Skin epidermis (tissue), 12 donors: ENCODE results near the gene LSP1.
"Not testable (repeated sequence)": the region's sequence is repeated elsewhere in the genome, so short reads cannot be mapped to it uniquely, and the experiment has no call there.

ENCODE experiments used
- H3K27ac ChIP-seq, 21 experiments: fragments of 200-600 bp; sonication (generic) in 11 of 21; one replicate each; pipeline ENCODE4 v1.5.0; 2020; ENCODE audit warnings: mild to moderate bottlenecking in 3 of 21, inconsistent platforms in 2 of 21, moderate library complexity in 2 of 21
- H3K4me3 ChIP-seq, 7 experiments: fragments of 200-600 bp; sonication (generic) in 2 of 7; one replicate each; pipeline ENCODE4 v1.5.0; 2020; ENCODE audit warnings: inconsistent platforms in 2 of 7, mild to moderate bottlenecking in 2 of 7, moderate library complexity in 1 of 7

Gene LSP1

DNA sequence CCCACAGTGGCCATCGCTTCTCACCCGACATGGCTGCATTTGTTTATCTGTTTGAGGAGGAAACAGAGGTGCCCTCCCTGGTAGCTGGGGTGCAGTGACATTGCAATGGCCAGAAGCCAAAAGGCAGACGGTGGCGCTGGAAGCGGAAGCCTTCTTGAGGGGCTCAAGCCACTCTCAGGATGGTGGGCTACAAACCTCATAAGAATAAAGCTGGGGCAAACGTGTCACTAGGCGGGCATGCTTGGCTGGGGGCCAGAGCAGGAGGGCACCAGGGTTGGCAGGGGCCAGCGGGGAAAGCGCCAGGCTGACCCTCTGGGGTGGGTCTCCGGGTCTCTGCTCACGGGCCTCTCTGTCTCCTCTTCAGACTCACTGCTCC lies 79.2 kb downstream of the LSP1 start:
- H3K4me3 ChIP-seq: no peak overlapping the region
- H3K27ac ChIP-seq: peak overlapping the region in 3 of 21 experiments; percentile 11 to 46 (median 31)

DNA sequence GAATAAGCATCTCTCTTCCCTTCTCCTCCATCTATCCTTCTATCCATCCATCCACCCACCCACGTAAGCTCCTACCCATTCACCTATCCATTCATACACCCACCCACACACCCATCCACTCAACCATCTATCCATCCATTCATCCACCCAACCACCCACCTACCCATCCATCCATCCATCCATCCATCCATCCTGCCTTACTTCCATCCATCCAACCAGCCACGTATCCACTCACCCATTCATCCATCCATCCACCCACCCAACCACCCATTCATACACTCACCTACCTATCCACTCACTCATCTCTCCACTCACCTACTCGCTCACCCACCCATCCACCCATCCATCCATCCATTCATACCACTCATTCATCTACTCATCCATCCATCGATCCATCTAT lies 79.8 kb downstream of the LSP1 start:
- H3K4me3 ChIP-seq: no peak overlapping the region
- H3K27ac ChIP-seq: no peak overlapping the region

DNA sequence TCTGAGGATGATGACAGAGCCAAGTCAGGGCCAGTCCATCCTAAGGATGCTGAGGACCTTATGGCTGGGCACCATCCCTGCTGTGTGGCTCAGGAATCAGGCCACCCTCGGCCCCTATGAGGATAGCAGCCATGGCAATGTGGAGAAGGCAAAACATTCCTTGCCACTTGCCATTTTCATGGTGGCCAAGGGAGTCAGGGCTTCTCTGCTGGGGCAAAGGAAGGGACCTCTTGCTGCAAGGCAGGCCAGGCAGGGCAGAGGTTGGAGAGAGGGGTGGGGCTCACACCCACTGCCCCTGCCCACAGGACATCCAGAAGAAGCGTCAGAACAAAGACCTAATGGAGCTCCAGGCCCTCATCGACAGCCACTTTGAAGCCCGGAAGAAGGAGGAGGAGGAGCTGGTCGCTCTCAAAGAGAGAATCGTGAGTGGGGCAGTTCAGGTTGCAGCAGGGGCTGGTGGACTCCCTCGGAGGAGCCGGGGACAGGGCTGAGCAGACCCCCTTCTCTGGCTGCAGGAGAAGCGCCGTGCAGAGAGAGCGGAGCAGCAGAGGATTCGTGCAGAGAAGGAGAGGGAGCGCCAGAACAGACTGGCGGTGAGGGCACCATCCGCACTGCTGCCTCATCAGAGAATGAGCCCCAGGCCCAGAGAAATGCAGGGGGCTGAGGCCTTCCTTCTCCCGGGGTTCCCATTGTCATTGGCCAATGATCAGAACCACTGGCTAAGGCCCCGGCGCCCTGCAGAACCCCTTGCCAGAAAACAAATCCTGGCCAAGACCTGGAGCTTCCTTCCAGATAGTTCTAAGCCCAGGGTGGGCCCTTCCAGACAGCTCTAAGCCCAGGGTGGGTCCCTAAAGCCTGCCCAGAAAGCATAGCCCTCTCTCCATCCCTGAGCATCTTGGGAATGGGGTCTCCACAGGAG lies 80.8 kb downstream of the LSP1 start:
- H3K4me3 ChIP-seq: no peak overlapping the region
- no peak overlapping the region for H3K27ac ChIP-seq

DNA sequence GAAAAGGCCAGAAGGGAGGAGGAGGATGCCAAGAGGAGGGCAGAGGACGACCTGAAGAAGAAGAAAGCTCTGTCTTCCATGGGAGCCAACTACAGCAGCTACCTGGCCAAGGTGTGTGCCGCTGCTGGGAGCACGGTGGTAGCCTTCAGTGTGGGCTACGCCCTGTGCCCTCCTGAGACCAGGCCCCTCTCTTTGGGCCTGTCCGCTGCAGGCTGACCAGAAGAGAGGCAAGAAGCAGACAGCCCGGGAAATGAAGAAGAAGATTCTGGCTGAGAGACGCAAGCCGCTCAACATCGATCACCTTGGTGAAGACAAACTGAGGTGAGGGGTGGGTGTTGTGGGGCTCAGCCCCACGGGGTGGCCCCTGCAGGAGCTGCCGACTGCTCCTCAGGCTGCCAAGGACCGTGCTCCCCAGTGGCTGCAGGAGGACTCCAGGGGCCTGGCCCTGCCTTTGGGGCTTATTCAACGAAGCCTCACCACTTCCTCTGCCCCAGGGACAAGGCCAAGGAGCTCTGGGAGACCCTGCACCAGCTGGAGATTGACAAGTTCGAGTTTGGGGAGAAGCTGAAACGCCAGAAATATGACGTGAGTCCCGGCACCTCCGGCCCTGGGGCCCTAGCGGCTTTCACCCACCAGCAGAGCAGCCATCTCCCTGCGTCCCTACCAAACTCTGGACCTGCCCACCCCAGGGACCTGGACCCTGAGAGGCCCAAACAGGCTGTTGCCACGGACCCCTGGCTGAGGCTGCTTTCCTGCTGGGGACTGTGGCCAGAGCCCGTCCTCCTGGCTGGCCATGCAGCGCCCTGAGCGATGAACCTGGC lies 81.7 kb downstream of the LSP1 start:
- Histone ChIP-seq H3K4me3 (no peak overlapping the region), H3K27ac (no peak overlapping the region)

DNA sequence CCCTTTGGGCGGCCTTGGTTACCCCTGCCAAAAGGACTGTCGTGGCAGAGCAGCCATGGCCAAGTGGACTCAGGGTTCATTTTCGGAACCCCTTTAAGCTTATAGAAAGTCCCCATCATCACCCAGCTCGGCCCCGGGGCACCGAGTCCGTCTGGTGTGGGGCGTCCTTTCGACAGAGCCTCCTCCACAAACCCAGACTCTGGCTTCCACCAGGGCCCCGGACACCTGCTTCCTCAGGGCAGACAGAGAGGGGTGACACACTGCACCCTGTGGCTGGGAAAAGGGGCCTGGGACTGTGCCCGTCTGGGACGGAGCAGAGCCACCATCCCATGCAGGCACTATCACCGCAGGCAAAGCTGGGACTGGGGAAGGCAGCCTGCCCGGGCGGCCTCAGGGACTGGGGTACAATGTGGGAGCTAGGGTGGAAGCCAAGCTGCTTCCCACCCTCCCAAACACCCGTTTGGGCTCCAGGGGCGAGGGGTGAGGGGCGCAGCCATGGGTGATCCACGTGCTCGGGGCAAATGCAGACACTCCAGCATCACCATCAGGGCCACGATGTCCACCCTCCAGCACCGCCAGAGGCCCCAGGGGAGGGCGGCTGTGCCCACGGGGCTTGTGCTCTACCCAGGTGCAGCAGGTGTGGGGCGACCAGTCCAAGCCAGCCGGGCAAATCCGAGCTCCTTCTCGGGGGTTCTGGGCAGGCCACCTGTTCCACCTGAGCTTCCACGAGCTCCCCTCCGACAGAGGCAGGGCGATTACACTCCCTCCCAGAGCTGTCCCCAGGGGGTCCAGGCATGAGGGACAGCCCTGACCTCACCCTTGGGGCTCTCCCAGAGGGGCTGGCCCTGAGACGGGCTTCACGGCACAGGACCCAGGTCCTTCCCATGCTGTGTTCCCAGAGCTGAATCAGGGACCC lies 82.5 kb downstream of the LSP1 start:
- no peak overlapping the region for H3K4me3 ChIP-seq
- no peak overlapping the region for H3K27ac ChIP-seq

DNA sequence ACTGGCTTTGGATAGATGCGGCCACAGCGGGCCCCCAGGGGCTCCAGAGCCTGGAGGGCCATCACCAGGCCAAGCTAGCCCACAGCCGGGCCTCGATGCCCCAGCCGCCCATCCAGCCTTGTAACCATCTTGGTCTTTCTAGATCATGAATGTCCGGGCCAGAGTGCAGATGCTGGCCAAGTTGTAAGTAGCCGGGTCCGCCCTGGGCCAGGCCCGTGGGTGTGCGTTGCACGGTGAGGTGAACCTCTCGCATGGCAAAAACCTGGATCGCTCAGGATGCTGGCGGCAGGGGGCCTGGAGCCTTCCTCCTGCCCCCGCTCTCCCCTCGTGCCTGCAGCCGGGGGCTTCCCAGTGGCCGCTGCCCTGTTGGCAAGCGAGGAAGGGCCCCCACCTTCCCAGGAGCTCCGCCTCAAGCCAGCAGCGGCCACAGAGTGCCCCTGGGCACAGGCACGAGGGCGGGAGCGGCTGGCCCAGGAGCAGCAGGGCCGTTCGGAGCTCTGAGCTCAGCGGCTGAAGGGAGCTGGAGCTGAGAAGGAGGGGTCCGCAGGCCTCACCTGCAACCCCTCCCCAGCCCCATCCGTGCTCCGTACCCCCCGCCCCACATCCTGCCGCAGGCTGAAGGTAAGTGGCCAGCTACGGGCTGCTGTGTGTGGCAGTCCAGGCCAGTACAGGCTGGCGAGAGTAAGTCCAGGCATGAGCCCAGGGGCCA lies 83.3 kb downstream of the LSP1 start:
- no peak overlapping the region for H3K27ac ChIP-seq

DNA sequence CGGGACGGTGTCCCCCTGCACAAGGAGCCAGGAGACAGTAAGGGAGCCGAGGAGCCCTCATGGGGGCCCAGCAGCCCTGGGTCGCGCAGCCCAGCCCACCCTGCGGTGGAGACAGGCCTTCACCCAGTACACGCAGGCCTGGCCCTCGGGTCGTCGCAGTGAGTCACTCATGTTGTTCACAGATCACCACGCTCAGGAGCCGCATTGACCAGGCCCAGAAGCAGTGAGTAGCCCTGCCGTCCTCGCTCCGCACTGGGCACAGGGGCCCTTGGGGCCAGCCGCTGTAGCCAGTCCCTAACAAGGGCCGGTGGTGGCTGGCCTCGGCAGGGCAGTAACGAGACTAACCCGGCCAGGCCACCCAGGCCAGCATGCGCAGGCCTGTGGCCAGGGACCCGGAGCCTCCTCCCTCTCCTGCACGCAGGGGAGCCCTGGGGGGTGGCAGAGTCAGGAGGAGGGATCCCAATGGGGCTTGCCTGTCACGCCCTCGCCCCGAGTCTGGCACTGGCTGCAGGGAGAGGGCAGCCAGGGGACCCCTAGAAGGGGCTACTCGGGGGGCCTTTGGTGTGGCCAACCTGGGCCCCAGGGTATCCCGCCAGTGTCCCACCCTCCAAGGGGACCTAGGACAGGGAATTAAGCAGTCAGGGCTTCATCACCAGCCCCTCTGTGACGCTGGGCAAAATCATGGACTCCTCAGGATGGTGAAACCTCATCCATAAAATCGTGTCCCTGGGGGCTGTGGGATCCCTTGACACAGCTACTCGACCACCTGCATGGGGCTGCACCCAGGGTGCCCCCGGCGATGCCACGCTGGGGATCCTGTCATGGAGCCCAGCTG lies 84.1 kb downstream of the LSP1 start:
- Histone ChIP-seq H3K27ac (no peak overlapping the region), H3K4me3 (no peak overlapping the region)

More for the DNA sequence above, 83.3 kb downstream of the LSP1 start:
- H3K4me3 ChIP-seq: no peak overlapping the region

DNA sequence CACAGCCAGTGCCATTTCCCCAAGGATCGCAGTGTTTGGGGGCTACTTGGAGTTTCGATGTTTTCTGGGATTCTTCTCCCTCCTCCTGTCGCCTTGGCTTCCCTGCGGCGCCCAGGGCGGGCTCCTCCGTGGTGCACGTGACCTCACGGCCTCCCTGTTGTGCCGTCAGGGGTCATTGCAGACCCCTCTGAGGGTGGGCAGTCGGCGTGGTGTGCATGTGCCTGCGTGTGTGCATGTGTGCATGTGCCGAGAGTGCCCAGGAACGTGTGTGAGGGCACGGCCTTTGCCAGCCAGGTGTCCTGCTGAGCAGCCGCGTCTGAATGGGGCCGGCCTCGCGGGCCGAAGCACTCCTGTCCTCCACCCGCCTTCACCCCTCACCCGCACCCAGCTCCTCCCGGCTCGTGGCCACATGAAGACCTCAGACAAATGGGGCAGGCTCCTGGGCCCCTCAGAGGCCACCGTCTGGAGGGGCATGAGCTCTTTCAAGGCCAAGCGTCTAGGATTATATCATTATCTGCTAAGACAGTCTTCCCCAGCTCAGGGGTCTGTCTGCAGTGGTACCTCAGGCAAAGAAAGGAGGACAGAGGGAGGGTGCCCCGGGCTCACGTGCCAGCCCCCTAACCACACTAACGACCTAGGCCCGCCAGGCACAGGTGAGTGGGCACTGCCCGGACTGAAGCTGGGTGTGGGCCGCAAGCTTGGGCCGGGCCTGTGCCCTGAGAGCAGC lies 84.9 kb downstream of the LSP1 start:
- H3K4me3 ChIP-seq: no peak overlapping the region
- no peak overlapping the region for H3K27ac ChIP-seq

DNA sequence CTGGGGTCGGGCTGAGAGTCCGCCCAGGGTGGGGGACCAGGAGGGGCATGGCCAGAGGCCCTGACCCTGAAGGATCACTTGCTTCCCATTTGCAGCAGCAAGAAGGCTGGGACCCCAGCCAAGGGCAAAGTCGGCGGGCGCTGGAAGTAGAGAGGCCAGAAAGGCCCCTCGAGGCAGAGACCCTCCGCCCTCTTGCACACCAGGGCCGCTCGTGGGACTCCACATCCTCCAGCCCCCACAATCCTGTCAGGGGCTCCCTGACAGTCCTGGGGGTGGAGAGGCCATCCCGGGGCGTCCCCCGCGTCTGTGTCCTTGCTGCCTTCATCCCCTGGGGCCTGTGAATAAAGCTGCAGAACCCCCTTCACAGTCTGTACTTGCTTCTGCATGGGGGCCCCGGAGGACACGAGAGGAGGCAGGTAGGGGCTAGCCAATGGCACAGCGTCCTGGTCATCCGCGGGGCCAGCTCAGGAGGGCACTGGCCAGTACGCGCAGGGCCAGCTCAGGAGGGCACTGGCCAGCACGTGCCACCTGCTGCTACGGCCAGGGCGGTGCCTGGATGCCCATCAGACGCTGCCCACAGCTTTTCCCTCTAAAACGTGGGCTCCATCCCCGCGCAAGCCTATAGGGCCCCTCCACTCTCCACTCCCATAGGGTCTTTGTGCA lies 85.6 kb downstream of the LSP1 start:
- H3K27ac ChIP-seq: peak overlapping the region in 3 of 21 experiments; percentile 29 to 42 (median 36)
- H3K4me3 ChIP-seq: no peak overlapping the region

DNA sequence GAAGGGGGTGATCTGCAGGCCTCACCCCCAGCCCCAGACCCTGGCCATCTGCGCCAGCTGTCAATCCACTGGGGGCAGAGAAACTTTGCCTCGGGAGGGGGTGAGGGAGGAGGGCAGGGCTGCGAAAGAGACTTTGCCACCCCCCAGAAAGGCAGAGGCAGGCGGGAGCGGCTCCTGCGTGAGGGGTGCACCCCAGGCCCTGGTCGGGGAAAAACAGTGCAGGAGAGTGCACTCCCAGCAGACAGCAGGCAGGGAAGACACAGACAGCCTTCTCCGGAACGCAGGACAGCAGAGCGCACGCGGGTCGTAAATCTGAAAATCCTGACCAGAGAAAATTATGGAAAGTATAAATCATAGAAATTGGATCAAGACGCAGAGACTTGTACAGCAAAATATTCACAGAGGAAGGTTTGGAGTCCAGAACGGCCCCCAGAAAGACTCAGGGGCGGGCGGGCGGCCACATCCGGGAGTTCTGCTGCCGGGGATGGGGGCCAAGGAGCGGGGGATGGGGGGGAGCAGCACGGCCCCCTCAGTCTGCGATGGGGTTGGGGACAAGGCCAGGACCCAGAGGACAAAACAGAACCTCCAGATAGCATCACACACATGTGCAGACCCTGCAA lies 86.2 kb downstream of the LSP1 start:
- peak overlapping the region in 6 of 21 experiments; percentile 5 to 42 (median 27) for H3K27ac ChIP-seq
- no peak overlapping the region for H3K4me3 ChIP-seq

DNA sequence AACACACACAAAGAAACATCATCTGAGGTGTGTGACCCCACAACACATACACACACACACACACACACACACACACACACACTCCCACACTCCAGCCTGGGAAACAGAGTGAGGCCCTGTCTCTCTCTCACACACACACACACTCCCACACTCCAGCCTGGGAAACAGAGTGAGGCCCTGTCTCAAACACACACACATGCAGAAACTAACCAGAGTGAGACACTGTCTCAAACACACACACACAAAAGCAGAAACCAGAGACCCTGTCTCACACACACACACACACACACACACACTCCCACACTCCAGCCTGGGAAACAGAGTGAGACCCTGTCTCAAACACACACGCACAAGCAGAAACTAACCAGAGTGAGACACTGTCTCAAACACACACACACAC lies 86.9 kb downstream of the LSP1 start:
- H3K4me3 ChIP-seq: not testable (repeated sequence)

More for the DNA sequence above, 86.9 kb downstream of the LSP1 start:
- not testable (repeated sequence) for H3K27ac ChIP-seq
